HG02798 (cell line): ENCODE results near the gene PDS5A.
"Not testable (repeated sequence)": the region's sequence is repeated elsewhere in the genome, so short reads cannot be mapped to it uniquely, and the experiment has no call there.

Source experiments
- ATAC-seq: cut with Tn5 transposase; IDR thresholded peaks from one replicate; pipeline ENCODE4 v1.9.1; 2021; ENCODE audit warnings: mild to moderate bottlenecking; ENCODE audit not compliant: unreplicated experiment, poor library complexity

Gene PDS5A

GRCh38 chr4:39781988-39782387 lies 195.7 kb downstream of the PDS5A start:
- not testable (repeated sequence) for ATAC-seq
